Liver (tissue), 9 donors: ENCODE results near the gene DCBLD2. TPM values are rescaled to one million over a fixed set of nuclear protein-coding genes. Genes with fewer than 3 reads are reported as not detected.

Source experiments
- DNase-seq: peaks from one replicate; pipeline ENCODE4 v3.0.0-alpha.2; 2017; ENCODE audit warnings: low spot score
- H3K27ac ChIP-seq, 2 donors: one replicate each; pipeline ENCODE4 v1.7.0; 2013; ENCODE audit warnings: inconsistent platforms in 2 of 2, low read length in 2 of 2, control low read depth in 1 of 2, low read depth in 1 of 2, mild to moderate bottlenecking in 1 of 2
- H3K27me3 ChIP-seq, 4 donors: one replicate each; pipeline versions ENCODE4 v1.6.1 to v1.7.0; 2013; ENCODE audit warnings: low read length in 3 of 4, inconsistent platforms in 1 of 4, mild to moderate bottlenecking in 1 of 4, moderate library complexity in 1 of 4; ENCODE audit not compliant: control insufficient read depth in 4 of 4, insufficient read depth in 4 of 4
- H3K36me3 ChIP-seq, 4 donors: one replicate each; pipeline versions ENCODE4 v1.6.1 to v1.7.0; 2013; ENCODE audit warnings: low read length in 3 of 4, mild to moderate bottlenecking in 3 of 4, low read depth in 1 of 4, moderate library complexity in 1 of 4; ENCODE audit not compliant: control insufficient read depth in 4 of 4, insufficient read depth in 3 of 4
- H3K4me1 ChIP-seq, 4 donors: one replicate each; pipeline versions ENCODE4 v1.6.1 to v1.7.0; 2013; ENCODE audit warnings: low read length in 3 of 4, mild to moderate bottlenecking in 3 of 4, moderate library complexity in 1 of 4; ENCODE audit not compliant: control insufficient read depth in 4 of 4, insufficient read depth in 4 of 4
- H3K4me3 ChIP-seq, 3 donors: one replicate each; pipeline versions ENCODE4 v1.6.1 to v1.7.0; 2013; ENCODE audit warnings: low read length in 3 of 3, control low read depth in 1 of 3, low read depth in 1 of 3, mild to moderate bottlenecking in 1 of 3
- H3K9ac ChIP-seq, 2 donors: one replicate each; pipeline ENCODE4 v1.7.0; 2013; ENCODE audit warnings: low read length in 2 of 2, mild to moderate bottlenecking in 2 of 2, moderate library complexity in 2 of 2, control low read depth in 1 of 2, low read depth in 1 of 2
- H3K9me3 ChIP-seq, 4 donors: one replicate each; pipeline versions ENCODE4 v1.6.1 to v1.7.0; 2013; ENCODE audit warnings: low read length in 3 of 4; ENCODE audit not compliant: control insufficient read depth in 4 of 4
- ATF3 ChIP-seq: IDR thresholded peaks from 2 replicates; pipeline ENCODE4 v1.6.1; 2016; ENCODE audit warnings: antibody characterized with exemption
- CTCF ChIP-seq: fragments of 150-350 bp; IDR thresholded peaks from 2 replicates; pipeline ENCODE4 v1.5.1; 2017; ENCODE audit warnings: improper control_type of control experiment, low read depth, low read length; ENCODE audit not compliant: missing input control
- EGR1 ChIP-seq, 2 donors: IDR thresholded peaks; 2 replicates each; pipeline ENCODE4 v1.6.1; 2016 to 2018; ENCODE audit warnings: antibody characterized with exemption in 2 of 2, low read depth in 2 of 2
- FOXA1 ChIP-seq: IDR thresholded peaks from 2 replicates; pipeline ENCODE4 v1.6.1; 2016; ENCODE audit warnings: antibody characterized with exemption
- FOXA2 ChIP-seq: IDR thresholded peaks from 2 replicates; pipeline ENCODE4 v1.6.1; 2016; ENCODE audit warnings: antibody characterized with exemption
- GABPA ChIP-seq, 2 donors: IDR thresholded peaks in 1 of 2; conservative IDR thresholded peaks in 1 of 2; 2 replicates each; pipeline ENCODE4 v1.6.1; 2016; ENCODE audit warnings: antibody characterized with exemption in 2 of 2, mild to moderate bottlenecking in 1 of 2, moderate library complexity in 1 of 2
- HNF4G ChIP-seq: IDR thresholded peaks from 2 replicates; pipeline ENCODE4 v1.6.1; 2016; ENCODE audit warnings: antibody characterized with exemption
- JUND ChIP-seq, 2 donors: IDR thresholded peaks; 2 replicates each; pipeline ENCODE4 v1.6.1; 2016; ENCODE audit warnings: antibody characterized with exemption in 2 of 2
- MAX ChIP-seq: IDR thresholded peaks from 2 replicates; pipeline ENCODE4 v1.6.1; 2016; ENCODE audit warnings: antibody characterized with exemption
- NR2F2 ChIP-seq: IDR thresholded peaks from 2 replicates; pipeline ENCODE4 v1.6.1; 2016; ENCODE audit warnings: antibody characterized with exemption
- RAD21 ChIP-seq, 2 donors: IDR thresholded peaks; 2 replicates each; pipeline ENCODE4 v1.6.1; 2016; ENCODE audit warnings: antibody characterized with exemption in 2 of 2, mild to moderate bottlenecking in 2 of 2
- REST ChIP-seq: IDR thresholded peaks from 2 replicates; pipeline ENCODE4 v1.6.1; 2016; ENCODE audit warnings: antibody characterized with exemption, mild to moderate bottlenecking
- RXRA ChIP-seq, 2 donors: IDR thresholded peaks; 2 replicates each; pipeline ENCODE4 v1.6.1; 2017 to 2018; ENCODE audit warnings: antibody characterized with exemption in 2 of 2, mild to moderate bottlenecking in 1 of 2
- SP1 ChIP-seq: IDR thresholded peaks from 2 replicates; pipeline ENCODE4 v1.6.1; 2018; ENCODE audit warnings: antibody characterized with exemption, mild to moderate bottlenecking
- TAF1 ChIP-seq: conservative IDR thresholded peaks from 2 replicates; pipeline ENCODE4 v1.6.1; 2016; ENCODE audit warnings: antibody characterized with exemption, mild to moderate bottlenecking
- ZBTB33 ChIP-seq: IDR thresholded peaks from 2 replicates; pipeline ENCODE4 v1.6.1; 2016; ENCODE audit warnings: antibody characterized with exemption
- WGBS: extraction: QIAGEN DNeasy Blood & Tissue Kit; methylation state at CpG from one replicate; pipeline ENCODE4 v1.1.7; 2013; 5-methylcytosine and 5-hydroxymethylcytosine counted together
- polyA plus RNA-seq, 2 donors: library from polyadenylated mRNA; stranded (reverse) in 1 of 2; unstranded in 1 of 2; fragments of 200-250 nt in 1 of 2; fragments of >200 nt in 1 of 2; fragmentation: Nextera tagmentation in 1 of 2; extraction: Ambion mirVana in 1 of 2; gene quantifications; one replicate each; pipeline versions ENCODE4 v1.2.1 to v1.2.3, GENCODE V29; 2013 to 2015
- total RNA-seq, 2 donors: library from RNA; depleted of rRNA; stranded (reverse); fragments of >200 nt; gene quantifications; one replicate each; pipeline ENCODE4 v1.2.3, GENCODE V29; 2014
- donor health status: healthy.
- donor health status: healthy.
- donor health status: healthy.
- donor health status: healthy.
- donor health status: healthy.

The DCBLD2 gene
- total and polyA plus RNA-seq, 4 donors: 4.7 to 14.7 (median 9.1) TPM

GRCh38 chr3:98826126-98826525 is 75.4 kb downstream of the DCBLD2 start:
- no peak overlapping the region for H3K27ac ChIP-seq
- no peak overlapping the region for H3K4me3 ChIP-seq
- no peaks in the 10 kb centered on the region for H3K9me3 ChIP-seq
- no peaks in the 10 kb centered on the region for H3K27me3 ChIP-seq
- DNase-seq: no peak
- TF ChIP-seq CTCF (no peak), ATF3 (no peak), RXRA (IDR thresholded peaks at IDR 0.05) (no peak), RAD21 (IDR thresholded peaks at IDR 0.05) (no peak), SP1 (no peak), JUND (IDR thresholded peaks at IDR 0.05) (no peak), EGR1 (IDR thresholded peaks at IDR 0.05; ENCODE audit: low read depth in 2 of 2) (no peak), TAF1 (no peak), FOXA1 (no peak), NR2F2 (no peak), ZBTB33 (no peak), GABPA (IDR thresholded peaks at IDR 0.05 in 1 of 2, conservative IDR thresholded peaks at IDR 0.05 in 1 of 2) (no peak), FOXA2 (no peak), MAX (no peak), HNF4G (no peak), REST (no peak)
- H3K9ac ChIP-seq: no peak overlapping the region
- no peaks in the 10 kb centered on the region for H3K4me1 ChIP-seq
- H3K36me3 ChIP-seq: peaks cover 0 to 5% (median under 1%) of the 10 kb centered on the region in 4 donors
- 88% methylated on average over 3 of the region's 3 CpGs for WGBS

GRCh38 chr3:98824256-98824655 is 77.2 kb downstream of the DCBLD2 start:
- H3K4me1 ChIP-seq: no peaks in the 10 kb centered on the region
- no peaks in the 10 kb centered on the region for H3K9me3 ChIP-seq
- H3K36me3 ChIP-seq: peaks cover 0 to 8% (median 1%) of the 10 kb centered on the region in 4 donors
- no peak for DNase-seq
- WGBS: 93% methylated on average over 6 of the region's 6 CpGs
- H3K4me3 ChIP-seq: no peak overlapping the region
- TF ChIP-seq RAD21 (IDR thresholded peaks at IDR 0.05): no peak
- no peak overlapping the region for H3K27ac ChIP-seq
- H3K9ac ChIP-seq: no peak overlapping the region
- H3K27me3 ChIP-seq: no peaks in the 10 kb centered on the region
